OCI-LY7 (cell line): Measurements from ENCODE around the gene ALG9. TPM values are rescaled to one million over a fixed set of nuclear protein-coding genes. Genes with fewer than 3 reads are reported as not detected.
A peak's percentile ranks its signal among the peaks of the same experiment; 100 is the strongest.

Source experiments
- BruUV-seq: library from RNA; stranded (reverse); fragments of 400-500 nt; replicated peaks from 2 replicates; lab custom pipeline; 2021; lab: Mats Ljungman, UMichigan
- CTCF ChIA-PET: fragments of 300-600 bp; sonication (Branson Sonifier 250); formaldehyde crosslinking; loops from one replicate; lab custom pipeline; 2022; ENCODE audit warnings: antibody characterized with exemption; ENCODE audit not compliant: unreplicated experiment; lab: Charles Lee
- POLR2A ChIA-PET: fragments of 300-600 bp; sonication (Branson Sonifier 250); formaldehyde crosslinking; loops from one replicate; lab custom pipeline; 2022; ENCODE audit warnings: antibody characterized with exemption; lab: Charles Lee
- DNase-seq: peaks from one replicate; pipeline ENCODE4 v3.0.0-alpha.2; 2015; ENCODE audit warnings: low spot score
- H2AFZ ChIP-seq: fragments of 200-600 bp; sonication (generic), shearing (Covaris generic); 2 replicates; pipeline ENCODE4 v1.6.1; 2014; ENCODE audit warnings: mild to moderate bottlenecking, antibody characterized with exemption, low read length, moderate library complexity
- H3K27ac ChIP-seq: fragments of 200-600 bp; sonication (generic); 2 replicates; pipeline ENCODE4 v1.5.1; 2014; ENCODE audit warnings: mixed run types, low read depth, mild to moderate bottlenecking, moderate library complexity, low read length, inconsistent platforms; ENCODE audit not compliant: poor library complexity, severe bottlenecking
- H3K36me3 ChIP-seq: fragments of 200-600 bp; sonication (generic); 2 replicates; pipeline ENCODE4 v1.6.1; 2014; ENCODE audit warnings: mild to moderate bottlenecking, antibody characterized with exemption, low read length, moderate library complexity, mixed read lengths; ENCODE audit not compliant: insufficient read depth
- H3K4me1 ChIP-seq: fragments of 200-600 bp; sonication (generic); 2 replicates; pipeline ENCODE4 v1.5.1; 2014; ENCODE audit warnings: mild to moderate bottlenecking, low read length; ENCODE audit not compliant: insufficient read depth, poor library complexity, severe bottlenecking
- H3K4me2 ChIP-seq: fragments of 200-600 bp; sonication (generic); 2 replicates; pipeline ENCODE4 v1.6.1; 2014; ENCODE audit warnings: mild to moderate bottlenecking, low read length
- H3K4me3 ChIP-seq: fragments of 200-600 bp; sonication (generic); 2 replicates; pipeline ENCODE4 v1.5.1; 2014; ENCODE audit warnings: mild to moderate bottlenecking, low read depth, low read length; ENCODE audit not compliant: poor library complexity, severe bottlenecking
- H3K79me2 ChIP-seq: fragments of 200-600 bp; sonication (generic); 2 replicates; pipeline ENCODE4 v1.6.1; 2016; ENCODE audit warnings: low read depth, mild to moderate bottlenecking, low read length, moderate library complexity, mixed read lengths; ENCODE audit not compliant: insufficient read depth
- H3K9me2 ChIP-seq: fragments of 200-600 bp; sonication (generic); 2 replicates; pipeline ENCODE4 v1.6.1; 2016; ENCODE audit warnings: mild to moderate bottlenecking, low read length, mixed read lengths; ENCODE audit not compliant: insufficient read depth
- H3K9me3 ChIP-seq: fragments of 200-600 bp; sonication (generic); 2 replicates; pipeline ENCODE4 v1.6.1; 2014; ENCODE audit warnings: mild to moderate bottlenecking, mixed run types, low read length, mixed read lengths
- H4K20me1 ChIP-seq: fragments of 200-600 bp; sonication (generic); 2 replicates; pipeline ENCODE4 v1.6.1; 2014; ENCODE audit warnings: mild to moderate bottlenecking, antibody characterized with exemption, low read length, moderate library complexity, mixed read lengths; ENCODE audit not compliant: insufficient read depth
- CTCF ChIP-seq: fragments of 200-600 bp; sonication (generic); conservative IDR thresholded peaks from 2 replicates; pipeline ENCODE4 v1.5.1; 2014; ENCODE audit warnings: mild to moderate bottlenecking, antibody characterized with exemption, low read length, moderate library complexity, mixed read lengths
- EZH2phosphoT487 ChIP-seq: fragments of 200-600 bp; sonication (generic); IDR thresholded peaks from 2 replicates; pipeline ENCODE4 v1.6.1; 2018; ENCODE audit warnings: low read depth, borderline replicate concordance, mild to moderate bottlenecking, mixed run types, antibody characterized with exemption, low read length, moderate library complexity, mixed read lengths
- intact Hi-C: fragments of 100-400 bp; cut with micrococcal nuclease; formaldehyde crosslinking; loops from one replicate; pipeline ENCODE4 v1.10.0; 2022; ENCODE audit not compliant: unreplicated experiment
- total RNA-seq, 2 experiments: library from RNA; depleted of rRNA in 1 of 2; stranded (reverse); fragments of >200 nt in 1 of 2; shearing (Covaris generic) in 1 of 2; gene quantifications; 2 replicates each; pipeline ENCODE4 v1.2.3, GENCODE V29; 2014 to 2022

The ALG9 gene
- total RNA-seq, 2 experiments from 2014 or later, result 16.8 to 21.6 TPM

- H3K4me1 ChIP-seq, result no peaks in the 10 kb centered on the region
- no peak overlapping the region for H3K4me2 ChIP-seq
- H3K9me2 ChIP-seq, result no peaks in the 10 kb centered on the region
- H3K4me3 ChIP-seq, result no peak overlapping the region
- no peaks in the 10 kb centered on the region for H4K20me1 ChIP-seq
- no peak overlapping the region for H3K27ac ChIP-seq
- peaks cover 14% of the 10 kb centered on the region; the same call in 1 of the 2 replicates for H3K36me3 ChIP-seq
- intact Hi-C loops, result no loop called here
- ChIA-PET CTCF (no interaction called here), POLR2A (interaction anchor here (1.2 to 1.6 kb wide), 5 partner anchors 10 to 220 kb away, joined by 3 to 7 read pairs (median 4); no protein-coding TSS in a partner anchor)
- H3K9me3 ChIP-seq, result no peaks in the 10 kb centered on the region
- BruUV-seq, result no TSS peak
- H2AFZ ChIP-seq, result no peak overlapping the region
- H3K79me2 ChIP-seq, result no peaks in the 10 kb centered on the region
- TF ChIP-seq EZH2phosphoT487 (no peak), CTCF (0 out of 2 replicates have a peak, but pooled peaks have one; percentile 21)
- DNase-seq, result no peak
Observed at GRCh38 chr11:111833524-111833923, 37.9 kb downstream of the ALG9 start.

- TF ChIP-seq CTCF (no peak), EZH2phosphoT487 (no peak)
- intact Hi-C loops, result no loop called here
- no peaks in the 10 kb centered on the region for H3K9me2 ChIP-seq
- H3K4me3 ChIP-seq, result no peak overlapping the region
- H2AFZ ChIP-seq, result no peak overlapping the region
- ChIA-PET POLR2A (interaction anchor here (0.7 to 1.3 kb wide), 5 partner anchors 9 to 34 kb away, joined by 3 read pairs; no protein-coding TSS in a partner anchor), CTCF (no interaction called here)
- H3K36me3 ChIP-seq, result no peaks in the 10 kb centered on the region
- H4K20me1 ChIP-seq, result no peaks in the 10 kb centered on the region
- H3K9me3 ChIP-seq, result no peaks in the 10 kb centered on the region
- H3K4me2 ChIP-seq, result no peak overlapping the region
- BruUV-seq, result no TSS peak
- H3K27ac ChIP-seq, result no peak overlapping the region
- DNase-seq, result no peak
- no peaks in the 10 kb centered on the region for H3K79me2 ChIP-seq
- H3K4me1 ChIP-seq, result no peaks in the 10 kb centered on the region
Observed at GRCh38 chr11:111829185-111829968, 42.0 kb downstream of the ALG9 start.
